GM12891 (cell line): Measurements from ENCODE around the gene ZBTB32.

Experiments
- DNase-seq: peaks from one replicate; pipeline ENCODE4 v3.0.0; 2011; ENCODE audit warnings: low spot score; ENCODE audit not compliant: insufficient read length
- FAIRE-seq: peaks from 2 replicates; lab custom pipeline; 2011; peaks lifted over from hg19 to GRCh38; lab: Jason Lieb, UNC
- PAX5 ChIP-seq: IDR thresholded peaks from 2 replicates; pipeline ENCODE4 v1.6.1; 2011; ENCODE audit warnings: low read length, moderate library complexity, mild to moderate bottlenecking; ENCODE audit not compliant: insufficient read depth, severe bottlenecking
- POLR2A ChIP-seq: IDR thresholded peaks from 2 replicates; pipeline ENCODE4 v1.6.1; 2011; ENCODE audit warnings: low read depth, low read length, control low read depth
- POLR2AphosphoS5 ChIP-seq: IDR thresholded peaks from 2 replicates; pipeline ENCODE4 v1.6.1; 2011; ENCODE audit warnings: low read depth, low read length, control low read depth
- POU2F2 ChIP-seq: IDR thresholded peaks from 2 replicates; pipeline ENCODE4 v1.6.1; 2011; ENCODE audit warnings: low read depth, mild to moderate bottlenecking, control low read depth, low read length, moderate library complexity
- SPI1 ChIP-seq: IDR thresholded peaks from 2 replicates; pipeline ENCODE4 v1.6.1; 2011; ENCODE audit warnings: low read depth, low read length, control low read depth
- TAF1 ChIP-seq: IDR thresholded peaks from 2 replicates; pipeline ENCODE4 v1.6.1; 2011; ENCODE audit warnings: low read depth, low read length, control low read depth

ZBTB32 gene

DNA sequence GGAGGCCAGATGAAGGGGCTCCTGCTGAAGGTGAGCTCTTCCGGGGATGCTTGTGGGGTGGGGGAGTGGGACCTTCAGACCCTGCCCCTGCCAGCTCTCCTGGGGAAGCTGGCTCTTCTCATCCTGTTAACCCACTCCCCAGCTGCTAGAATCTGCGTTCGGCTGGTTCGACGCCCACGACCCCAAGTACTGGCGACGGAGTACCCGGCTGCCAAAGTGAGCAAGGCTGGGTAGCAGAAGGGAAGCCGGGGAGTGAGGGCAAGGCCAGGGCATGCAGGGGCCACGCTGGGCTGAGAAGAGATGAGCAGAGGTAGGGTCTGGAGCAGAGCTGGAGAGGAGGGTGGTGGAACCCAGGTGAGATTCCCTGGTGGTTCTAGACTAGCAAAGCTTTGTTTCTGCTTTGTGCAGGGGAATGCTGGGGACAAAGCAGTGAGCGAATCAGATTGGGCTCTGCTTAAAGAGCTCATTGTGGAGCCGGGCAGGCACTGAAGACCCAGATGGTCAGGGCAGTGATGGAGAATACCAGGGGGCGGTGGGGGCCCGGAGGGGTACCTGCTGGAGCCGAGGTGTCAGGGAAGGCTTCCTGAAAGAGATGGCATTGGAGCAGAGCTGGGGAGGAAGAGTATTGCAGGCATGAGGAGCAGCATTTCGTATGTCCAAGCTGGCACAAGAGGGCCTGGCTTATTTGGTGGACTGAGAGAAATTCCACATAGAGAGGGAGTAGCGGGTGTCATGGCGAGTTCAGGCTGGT, 23.8 kb downstream of the ZBTB32 start:
- no peak for DNase-seq
- TF ChIP-seq POLR2A, result no peak
- FAIRE-seq, result no peak

DNA sequence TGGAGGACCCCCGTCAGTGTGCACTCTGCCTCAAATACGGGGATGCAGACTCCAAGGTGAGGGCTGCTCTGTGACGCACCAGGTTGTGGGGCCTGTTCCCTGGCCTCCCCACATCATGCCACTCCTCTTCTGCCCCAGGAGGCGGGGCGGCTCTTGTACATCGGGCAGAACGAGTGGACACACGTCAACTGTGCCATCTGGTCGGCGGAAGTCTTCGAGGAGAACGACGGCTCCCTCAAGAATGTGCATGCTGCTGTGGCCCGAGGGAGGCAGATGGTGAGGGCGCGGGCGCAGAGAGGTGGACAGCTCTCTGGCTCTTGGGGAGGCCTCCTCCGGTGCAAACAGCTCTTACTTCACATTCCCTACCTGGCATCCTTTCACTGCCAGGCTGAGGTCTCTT, 24.7 kb downstream of the ZBTB32 start:
- no peak for DNase-seq
- no peak for FAIRE-seq
- no peak for TF ChIP-seq SPI1
- no peak for TF ChIP-seq POLR2A
- no peak for TF ChIP-seq PAX5
- no peak for TF ChIP-seq POU2F2
- no peak for TF ChIP-seq POLR2AphosphoS5
- no peak for TF ChIP-seq TAF1

DNA sequence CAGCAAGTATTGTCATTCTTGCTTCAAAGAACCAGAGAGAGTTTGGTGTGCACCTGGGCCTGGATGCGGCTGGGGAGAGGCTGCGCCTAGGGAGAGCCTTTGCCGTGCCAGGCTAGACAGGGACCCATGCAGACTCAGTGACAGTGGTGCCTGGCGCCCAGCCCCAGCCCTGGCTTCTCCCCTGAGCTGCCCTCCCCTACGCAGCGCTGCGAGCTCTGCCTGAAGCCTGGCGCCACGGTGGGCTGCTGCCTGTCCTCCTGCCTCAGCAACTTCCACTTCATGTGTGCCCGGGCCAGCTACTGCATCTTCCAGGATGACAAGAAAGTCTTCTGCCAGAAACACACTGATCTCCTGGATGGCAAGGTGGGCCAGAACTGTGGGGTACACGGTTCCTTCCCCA, 25.4 kb downstream of the ZBTB32 start:
- TF ChIP-seq SPI1 (no peak), POLR2A (no peak), POU2F2 (no peak), TAF1 (no peak), POLR2AphosphoS5 (no peak), PAX5 (no peak)
- FAIRE-seq (no peak), DNase-seq (no peak)

DNA sequence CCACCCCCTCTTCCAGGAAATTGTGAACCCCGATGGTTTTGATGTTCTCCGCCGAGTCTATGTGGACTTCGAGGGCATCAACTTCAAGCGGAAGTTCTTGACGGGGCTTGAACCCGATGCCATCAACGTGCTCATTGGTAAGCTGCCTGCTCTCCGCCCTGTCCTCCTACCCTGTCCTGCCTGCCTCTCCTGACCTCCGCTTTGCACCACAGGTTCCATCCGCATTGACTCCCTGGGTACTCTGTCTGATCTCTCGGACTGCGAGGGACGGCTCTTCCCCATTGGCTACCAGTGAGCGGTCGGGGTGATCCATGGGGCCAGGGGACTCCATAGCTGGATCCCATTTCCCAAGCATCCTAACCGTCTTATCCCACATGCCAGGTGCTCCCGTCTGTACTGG, 26.0 kb downstream of the ZBTB32 start:
- no peak for DNase-seq
- no peak for TF ChIP-seq POU2F2
- TF ChIP-seq POLR2AphosphoS5, result no peak
- no peak for TF ChIP-seq PAX5
- no peak for TF ChIP-seq POLR2A
- TF ChIP-seq TAF1, result no peak
- no peak for TF ChIP-seq SPI1
- FAIRE-seq, result no peak

DNA sequence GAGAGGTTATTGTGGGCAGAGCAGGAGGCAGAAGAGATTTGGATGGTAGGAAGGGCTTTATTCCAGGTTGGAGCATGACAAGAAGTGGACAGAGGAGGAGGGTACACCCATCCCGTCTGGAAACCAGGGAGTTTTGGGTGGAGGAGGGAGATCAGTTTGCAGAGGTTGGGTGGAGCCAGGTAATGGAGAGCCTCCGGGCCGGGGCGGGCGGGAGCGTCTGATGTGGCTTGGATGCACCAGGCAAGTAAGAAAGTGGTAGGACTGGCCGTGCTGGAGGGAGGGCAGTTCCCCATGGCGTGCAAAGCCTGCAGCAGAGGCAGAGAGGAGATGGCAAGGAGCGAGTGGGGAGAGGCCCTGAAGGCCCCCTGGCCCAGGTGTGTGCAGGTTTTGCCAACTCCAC, 27.0 kb downstream of the ZBTB32 start:
- DNase-seq (no peak), FAIRE-seq (no peak)
- TF ChIP-seq SPI1, result no peak
- no peak for TF ChIP-seq POU2F2
- no peak for TF ChIP-seq POLR2A
- no peak for TF ChIP-seq PAX5
- no peak for TF ChIP-seq TAF1
- no peak for TF ChIP-seq POLR2AphosphoS5

DNA sequence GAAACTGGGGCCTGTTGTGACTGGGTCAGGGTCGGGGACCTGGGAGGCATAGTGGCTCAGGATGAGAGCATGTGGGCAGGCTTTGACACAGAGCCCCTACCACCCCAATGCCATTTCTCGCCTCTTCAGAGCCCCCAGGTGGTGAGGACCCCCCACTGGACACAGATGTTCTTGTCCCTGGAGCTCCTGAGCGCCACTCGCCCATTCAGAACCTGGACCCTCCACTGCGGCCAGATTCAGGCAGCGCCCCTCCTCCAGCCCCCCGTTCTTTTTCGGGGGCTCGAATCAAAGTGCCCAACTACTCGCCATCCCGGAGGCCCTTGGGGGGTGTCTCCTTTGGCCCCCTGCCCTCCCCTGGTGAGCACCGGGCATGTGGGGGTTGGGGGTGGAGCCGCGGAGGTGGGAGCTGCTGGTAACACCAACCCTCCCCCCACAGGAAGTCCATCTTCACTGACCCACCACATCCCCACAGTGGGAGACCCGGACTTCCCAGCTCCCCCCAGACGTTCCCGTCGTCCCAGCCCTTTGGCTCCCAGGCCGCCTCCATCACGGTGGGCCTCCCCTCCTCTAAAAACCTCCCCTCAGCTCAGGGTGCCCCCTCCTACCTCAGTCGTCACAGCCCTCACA, 27.5 kb downstream of the ZBTB32 start:
- TF ChIP-seq SPI1, result no peak
- no peak for TF ChIP-seq PAX5
- TF ChIP-seq POU2F2, result no peak
- TF ChIP-seq POLR2A, result no peak
- DNase-seq (no peak), FAIRE-seq (no peak)

DNA sequence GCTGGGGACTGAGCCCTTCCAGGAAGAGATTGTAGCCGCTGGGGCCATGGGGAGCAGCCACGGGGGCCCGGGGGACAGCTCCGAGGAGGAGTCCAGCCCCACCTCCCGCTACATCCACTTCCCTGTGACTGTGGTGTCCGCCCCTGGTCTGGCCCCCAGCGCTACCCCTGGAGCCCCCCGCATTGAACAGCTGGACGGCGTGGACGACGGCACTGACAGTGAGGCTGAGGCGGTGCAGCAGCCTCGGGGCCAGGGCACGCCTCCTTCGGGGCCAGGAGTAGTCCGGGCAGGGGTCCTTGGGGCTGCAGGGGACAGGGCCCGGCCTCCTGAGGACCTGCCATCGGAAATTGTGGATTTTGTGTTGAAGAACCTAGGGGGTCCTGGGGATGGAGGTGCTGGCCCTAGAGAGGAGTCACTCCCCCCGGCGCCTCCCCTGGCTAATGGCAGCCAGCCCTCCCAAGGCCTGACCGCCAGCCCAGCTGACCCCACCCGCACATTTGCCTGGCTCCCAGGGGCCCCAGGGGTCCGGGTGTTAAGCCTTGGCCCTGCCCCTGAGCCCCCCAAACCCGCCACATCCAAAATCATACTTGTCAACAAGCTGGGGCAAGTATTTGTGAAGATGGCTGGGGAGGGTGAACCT, 28.3 kb downstream of the ZBTB32 start:
- TF ChIP-seq POLR2A, result no peak
- TF ChIP-seq TAF1, result no peak
- TF ChIP-seq PAX5, result no peak
- TF ChIP-seq SPI1, result no peak
- no peak for TF ChIP-seq POLR2AphosphoS5
- TF ChIP-seq POU2F2, result no peak
- no peak for FAIRE-seq
- DNase-seq, result no peak

DNA sequence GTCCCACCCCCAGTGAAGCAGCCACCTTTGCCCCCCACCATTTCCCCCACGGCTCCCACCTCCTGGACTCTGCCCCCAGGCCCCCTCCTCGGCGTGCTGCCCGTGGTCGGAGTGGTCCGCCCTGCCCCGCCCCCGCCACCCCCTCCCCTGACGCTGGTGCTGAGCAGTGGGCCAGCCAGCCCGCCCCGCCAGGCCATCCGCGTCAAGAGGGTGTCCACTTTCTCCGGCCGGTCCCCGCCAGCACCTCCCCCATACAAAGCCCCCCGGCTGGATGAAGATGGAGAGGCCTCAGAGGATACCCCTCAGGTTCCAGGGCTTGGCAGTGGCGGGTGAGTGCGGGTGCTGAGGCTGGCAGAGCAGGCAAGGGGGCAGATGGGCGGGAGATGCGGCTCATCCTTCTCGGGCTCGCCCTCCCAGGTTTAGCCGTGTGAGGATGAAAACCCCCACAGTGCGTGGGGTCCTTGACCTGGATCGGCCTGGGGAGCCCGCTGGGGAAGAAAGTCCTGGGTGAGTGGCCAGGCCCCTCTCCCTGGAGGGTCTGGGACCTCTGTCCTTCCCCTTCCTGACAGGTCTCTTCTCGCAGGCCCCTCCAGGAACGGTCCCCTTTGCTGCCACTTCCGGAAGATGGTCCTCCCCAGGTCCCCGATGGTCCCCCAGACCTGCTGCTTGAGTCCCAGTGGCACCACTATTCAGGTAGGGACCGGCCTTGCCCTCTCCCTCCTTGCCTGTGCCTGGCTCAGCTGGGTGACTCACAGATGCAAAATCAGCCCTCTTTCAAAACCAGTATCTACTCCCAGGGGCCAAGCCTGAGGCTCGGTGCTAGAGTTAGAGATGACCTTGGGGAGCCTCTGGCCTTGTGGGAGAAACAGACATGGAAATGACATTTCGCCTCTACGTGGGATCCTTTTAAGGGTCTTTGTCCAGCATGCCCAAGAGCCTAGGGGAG, 29.1 kb downstream of the ZBTB32 start:
- no peak for FAIRE-seq
- no peak for DNase-seq
- TF ChIP-seq TAF1 (no peak), PAX5 (no peak), POU2F2 (no peak), POLR2AphosphoS5 (no peak), SPI1 (no peak), POLR2A (no peak)

DNA sequence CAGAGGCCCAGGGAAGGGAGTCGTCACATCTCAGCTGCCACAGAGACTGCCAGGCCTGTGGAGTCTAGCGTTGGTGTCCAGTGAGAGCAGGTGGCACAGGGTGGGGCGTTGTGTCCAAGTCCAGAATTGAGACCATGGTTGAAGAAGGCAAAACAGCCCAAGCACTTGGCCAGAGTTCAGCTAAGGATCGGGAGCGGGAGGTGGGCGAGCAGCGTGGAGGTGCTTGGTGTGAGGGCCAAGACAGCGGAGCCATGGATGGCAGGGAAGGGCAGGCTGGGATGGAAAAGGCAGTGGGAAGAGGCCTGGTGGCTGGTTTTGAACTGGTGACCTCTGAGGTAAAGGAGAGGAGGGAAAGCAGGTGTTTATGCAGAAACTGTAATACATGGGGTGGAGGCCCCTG, 29.9 kb downstream of the ZBTB32 start:
- FAIRE-seq (no peak), DNase-seq (no peak)
- TF ChIP-seq POLR2A (no peak), POLR2AphosphoS5 (0 out of 2 replicates have a peak, but pooled peaks have one; percentile 41)

DNA sequence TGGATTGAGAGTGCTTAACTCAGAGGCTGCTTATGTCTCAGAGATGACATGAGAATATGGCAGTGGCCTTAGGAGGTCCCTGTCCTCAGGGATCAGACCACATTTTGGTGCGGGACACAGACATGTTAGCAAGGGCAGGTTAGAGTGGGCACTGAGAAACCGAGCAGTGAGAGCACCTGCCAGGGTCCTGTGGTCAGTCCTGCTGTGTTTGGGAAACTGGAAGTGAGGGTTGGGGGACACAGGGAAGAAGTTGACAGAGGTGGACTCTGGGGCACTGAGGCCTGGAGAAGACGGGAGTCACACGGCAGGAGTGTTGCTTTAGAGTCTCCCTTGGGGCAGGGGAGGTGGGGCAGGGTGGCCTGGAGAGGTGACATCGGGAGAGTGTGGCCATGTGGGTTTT, 30.5 kb downstream of the ZBTB32 start:
- DNase-seq, result no peak
- TF ChIP-seq SPI1, result no peak
- TF ChIP-seq PAX5, result no peak
- TF ChIP-seq POLR2AphosphoS5, result no peak
- no peak for TF ChIP-seq POU2F2
- TF ChIP-seq POLR2A, result no peak
- TF ChIP-seq TAF1, result no peak
- FAIRE-seq, result no peak
